ENCODE data around the gene DUSP14. TPM values are rescaled to one million over a fixed set of nuclear protein-coding genes. Genes with fewer than 3 reads are reported as not detected.
A peak's percentile ranks its signal among the peaks of the same experiment; 100 is the strongest.
"Not testable (repeated sequence)": the region's sequence is repeated elsewhere in the genome, so short reads cannot be mapped to it uniquely, and the experiment has no call there.

The DUSP14 gene
- 8.5 TPM for polyA plus RNA-seq

GRCh38 chr17:37489197-37490001 lies at the start of gene DUSP14:
Gene DUSP14 (plus strand): TSS chr17:37489891. CDS start chr17:37512273, 22,382 bp downstream.
- Mint-ChIP-seq H3K36me3 (no peaks in the 10 kb centered on the region), H3K4me3 (peak within 1 kb of the TSS; percentile 90 to 98 (median 94)), H3K4me1 (peaks cover 10 to 17% (median 15%) of the 10 kb centered on the region in 3 donors), H3K27ac (peak within 1 kb of the TSS; percentile 78 to 94 (median 88)), H3K27me3 (no peaks in the 10 kb centered on the region), H3K9me3 (no peaks in the 10 kb centered on the region)

GRCh38 chr17:37440424-37440823 lies 49.3 kb upstream of the DUSP14 start:
- Mint-ChIP-seq H3K27me3 (no peaks in the 10 kb centered on the region), H3K9me3 (no peaks in the 10 kb centered on the region), H3K4me3 (no peak overlapping the region), H3K4me1 (peaks cover 5 to 7% (median 6%) of the 10 kb centered on the region in 3 donors), H3K27ac (no peak overlapping the region), H3K36me3 (peaks cover 8% of the 10 kb centered on the region)

- H3K27me3 Mint-ChIP-seq, H3K9me3 Mint-ChIP-seq, H3K4me1 Mint-ChIP-seq, H3K27ac Mint-ChIP-seq, H3K36me3 Mint-ChIP-seq, H3K4me3 Mint-ChIP-seq: not testable (repeated sequence)
These were observed 48.2 kb upstream of the DUSP14 start for GRCh38 chr17:37441369-37442014.

GRCh38 chr17:37446027-37446426 lies 43.7 kb upstream of the DUSP14 start:
- H3K36me3 Mint-ChIP-seq, result peaks cover 15% of the 10 kb centered on the region
- no peak overlapping the region for H3K4me3 Mint-ChIP-seq
- H3K27ac Mint-ChIP-seq, result no peak overlapping the region
- H3K9me3 Mint-ChIP-seq, result no peaks in the 10 kb centered on the region
- peaks cover 5 to 9% (median 7%) of the 10 kb centered on the region in 3 donors for H3K4me1 Mint-ChIP-seq
- no peaks in the 10 kb centered on the region for H3K27me3 Mint-ChIP-seq

GRCh38 chr17:37447641-37448040 lies 42.0 kb upstream of the DUSP14 start:
- no peak overlapping the region for H3K27ac Mint-ChIP-seq
- H3K36me3 Mint-ChIP-seq, result peaks cover 12% of the 10 kb centered on the region
- no peak overlapping the region for H3K4me3 Mint-ChIP-seq
- no peaks in the 10 kb centered on the region for H3K27me3 Mint-ChIP-seq
- peaks cover 0 to 3% (median 0%) of the 10 kb centered on the region in 3 donors for H3K4me1 Mint-ChIP-seq
- H3K9me3 Mint-ChIP-seq, result no peaks in the 10 kb centered on the region

- H3K4me1 Mint-ChIP-seq, result peaks cover 0 to 3% (median 0%) of the 10 kb centered on the region in 3 donors
- no peaks in the 10 kb centered on the region for H3K9me3 Mint-ChIP-seq
- no peak overlapping the region for H3K4me3 Mint-ChIP-seq
- no peaks in the 10 kb centered on the region for H3K27me3 Mint-ChIP-seq
- peaks cover 16% of the 10 kb centered on the region for H3K36me3 Mint-ChIP-seq
- no peak overlapping the region for H3K27ac Mint-ChIP-seq
These were observed 39.6 kb upstream of the DUSP14 start for GRCh38 chr17:37450112-37450511.

GRCh38 chr17:37457801-37458200 lies 31.9 kb upstream of the DUSP14 start:
- H3K4me1 Mint-ChIP-seq, H3K27me3 Mint-ChIP-seq, H3K9me3 Mint-ChIP-seq, H3K4me3 Mint-ChIP-seq: not testable (repeated sequence)
- Mint-ChIP-seq H3K36me3 (peaks cover 11% of the 10 kb centered on the region), H3K27ac (peak overlapping the region in 1 of 3 donors; percentile 31)

- no peaks in the 10 kb centered on the region for H3K27me3 Mint-ChIP-seq
- no peak overlapping the region for H3K4me3 Mint-ChIP-seq
- peaks cover 7% of the 10 kb centered on the region for H3K36me3 Mint-ChIP-seq
- no peak overlapping the region for H3K27ac Mint-ChIP-seq
- no peaks in the 10 kb centered on the region for H3K9me3 Mint-ChIP-seq
- H3K4me1 Mint-ChIP-seq, result no peaks in the 10 kb centered on the region
These were observed 30.9 kb upstream of the DUSP14 start for GRCh38 chr17:37458805-37459204.

GRCh38 chr17:37461668-37462067 lies 28.0 kb upstream of the DUSP14 start:
- no peak overlapping the region for H3K4me3 Mint-ChIP-seq
- H3K27me3 Mint-ChIP-seq, result no peaks in the 10 kb centered on the region
- no peaks in the 10 kb centered on the region for H3K4me1 Mint-ChIP-seq
- H3K9me3 Mint-ChIP-seq, result no peaks in the 10 kb centered on the region
- no peak overlapping the region for H3K27ac Mint-ChIP-seq
- H3K36me3 Mint-ChIP-seq, result peaks cover 7% of the 10 kb centered on the region

- Mint-ChIP-seq H3K27ac (no peak overlapping the region), H3K27me3 (no peaks in the 10 kb centered on the region), H3K4me1 (no peaks in the 10 kb centered on the region), H3K36me3 (peaks cover 7% of the 10 kb centered on the region), H3K4me3 (no peak overlapping the region), H3K9me3 (no peaks in the 10 kb centered on the region)
These were observed 27.2 kb upstream of the DUSP14 start for GRCh38 chr17:37462492-37462891.

- H3K36me3 Mint-ChIP-seq, result peaks cover 7% of the 10 kb centered on the region
- no peaks in the 10 kb centered on the region for H3K4me1 Mint-ChIP-seq
- no peak overlapping the region for H3K27ac Mint-ChIP-seq
- H3K9me3 Mint-ChIP-seq, result no peaks in the 10 kb centered on the region
- no peaks in the 10 kb centered on the region for H3K27me3 Mint-ChIP-seq
- H3K4me3 Mint-ChIP-seq, result no peak overlapping the region
These were observed 26.7 kb upstream of the DUSP14 start for GRCh38 chr17:37463039-37463438.

- no peaks in the 10 kb centered on the region for H3K9me3 Mint-ChIP-seq
- no peak overlapping the region for H3K4me3 Mint-ChIP-seq
- peaks cover 9% of the 10 kb centered on the region for H3K36me3 Mint-ChIP-seq
- H3K4me1 Mint-ChIP-seq, result no peaks in the 10 kb centered on the region
- H3K27me3 Mint-ChIP-seq, result no peaks in the 10 kb centered on the region
- no peak overlapping the region for H3K27ac Mint-ChIP-seq
These were observed 24.5 kb upstream of the DUSP14 start for GRCh38 chr17:37465069-37465616.

- H3K4me3 Mint-ChIP-seq, result no peak overlapping the region
- H3K27me3 Mint-ChIP-seq, result no peaks in the 10 kb centered on the region
- peak overlapping the region in 1 of 3 donors; percentile 67 for H3K27ac Mint-ChIP-seq
- H3K36me3 Mint-ChIP-seq, result peaks cover 7% of the 10 kb centered on the region
- no peaks in the 10 kb centered on the region for H3K4me1 Mint-ChIP-seq
- no peaks in the 10 kb centered on the region for H3K9me3 Mint-ChIP-seq
These were observed 23.2 kb upstream of the DUSP14 start for GRCh38 chr17:37466471-37466870.

GRCh38 chr17:37470181-37470580 lies 19.5 kb upstream of the DUSP14 start:
- H3K4me3 Mint-ChIP-seq, result no peak overlapping the region
- H3K4me1 Mint-ChIP-seq, result no peaks in the 10 kb centered on the region
- no peaks in the 10 kb centered on the region for H3K9me3 Mint-ChIP-seq
- no peak overlapping the region for H3K27ac Mint-ChIP-seq
- peaks cover 2% of the 10 kb centered on the region for H3K36me3 Mint-ChIP-seq
- no peaks in the 10 kb centered on the region for H3K27me3 Mint-ChIP-seq

- Mint-ChIP-seq H3K4me3 (no peak overlapping the region), H3K27me3 (no peaks in the 10 kb centered on the region), H3K36me3 (peaks cover 6% of the 10 kb centered on the region), H3K9me3 (no peaks in the 10 kb centered on the region), H3K4me1 (no peaks in the 10 kb centered on the region), H3K27ac (no peak overlapping the region)
These were observed 13.8 kb upstream of the DUSP14 start for GRCh38 chr17:37475731-37476420.

Data from IgD-negative memory B cell (primary cell).